Measurements from ENCODE around the gene CDKAL1. TPM values are rescaled to one million over a fixed set of nuclear protein-coding genes. Genes with fewer than 3 reads are reported as not detected.

The CDKAL1 gene
- total RNA-seq, 1 experiment from 2014 or later: 14.5 TPM

GRCh38 chr6:21099338-21100314, 565.4 kb downstream of the CDKAL1 start:
- DNase-seq (ENCODE audit: low spot score): no peak

- no peak for DNase-seq (ENCODE audit: low spot score)
Measured at GRCh38 chr6:21100991-21101390, 566.7 kb downstream of the CDKAL1 start.

DNA sequence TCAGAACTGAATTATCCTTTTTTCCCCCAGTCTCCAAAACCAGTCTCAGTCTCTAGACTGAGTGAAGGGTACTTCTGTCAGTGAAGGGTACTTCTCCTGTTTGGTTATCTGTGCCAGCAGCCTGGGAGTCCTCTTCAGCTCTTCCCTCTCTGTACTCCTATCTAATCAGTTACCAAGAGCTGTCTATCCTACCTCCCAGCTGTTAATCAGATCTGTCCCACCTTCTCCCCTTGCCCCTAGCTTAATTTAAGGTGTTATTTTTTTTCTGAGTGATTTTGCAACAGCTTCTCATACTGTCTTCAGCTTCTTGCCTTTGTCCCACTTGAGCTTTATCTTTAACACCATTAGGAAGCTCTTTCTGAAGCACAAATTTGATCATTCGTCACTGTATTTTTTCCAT, 567.4 kb downstream of the CDKAL1 start:
- no peak for DNase-seq (ENCODE audit: low spot score)

DNA sequence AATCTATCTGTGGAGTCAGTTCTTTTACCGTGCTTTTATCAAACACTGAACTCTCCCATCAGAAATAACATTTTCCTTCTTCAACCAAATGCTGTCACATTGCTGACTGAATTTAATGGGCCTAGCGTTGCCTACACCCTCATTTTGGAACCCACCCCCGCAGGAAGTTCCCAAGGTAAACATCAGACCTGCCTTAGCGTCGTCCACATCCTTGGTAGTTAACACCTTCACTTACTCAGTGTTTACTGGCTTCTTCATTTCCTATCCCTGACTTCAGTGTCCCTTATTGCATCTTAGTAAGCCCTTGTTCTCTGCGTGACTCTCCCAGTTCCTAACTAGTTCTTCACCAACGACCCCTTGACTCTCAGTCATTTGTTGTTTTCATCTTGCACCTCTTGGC, 567.9 kb downstream of the CDKAL1 start:
- no peak for DNase-seq (ENCODE audit: low spot score)

DNA sequence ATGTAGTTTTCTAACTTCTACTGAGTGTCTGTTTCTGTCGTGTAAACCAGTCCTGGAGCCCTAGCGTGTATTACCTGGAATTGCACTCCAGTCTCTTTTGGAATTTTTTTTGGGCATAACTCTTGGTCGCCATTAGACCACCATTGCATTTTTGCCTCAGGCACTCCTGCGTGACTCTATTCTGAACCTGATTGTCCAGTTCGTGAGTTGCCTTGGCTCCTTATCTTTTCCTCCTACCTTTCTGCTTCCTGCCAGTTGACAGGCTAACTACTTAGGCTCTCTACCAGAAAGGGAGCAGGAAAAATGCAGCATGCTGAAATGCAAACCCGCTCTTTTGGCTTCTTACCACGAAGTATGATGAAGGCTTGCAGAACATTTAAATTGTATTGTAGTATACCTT, 568.4 kb downstream of the CDKAL1 start:
- DNase-seq (ENCODE audit: low spot score): no peak

DNA sequence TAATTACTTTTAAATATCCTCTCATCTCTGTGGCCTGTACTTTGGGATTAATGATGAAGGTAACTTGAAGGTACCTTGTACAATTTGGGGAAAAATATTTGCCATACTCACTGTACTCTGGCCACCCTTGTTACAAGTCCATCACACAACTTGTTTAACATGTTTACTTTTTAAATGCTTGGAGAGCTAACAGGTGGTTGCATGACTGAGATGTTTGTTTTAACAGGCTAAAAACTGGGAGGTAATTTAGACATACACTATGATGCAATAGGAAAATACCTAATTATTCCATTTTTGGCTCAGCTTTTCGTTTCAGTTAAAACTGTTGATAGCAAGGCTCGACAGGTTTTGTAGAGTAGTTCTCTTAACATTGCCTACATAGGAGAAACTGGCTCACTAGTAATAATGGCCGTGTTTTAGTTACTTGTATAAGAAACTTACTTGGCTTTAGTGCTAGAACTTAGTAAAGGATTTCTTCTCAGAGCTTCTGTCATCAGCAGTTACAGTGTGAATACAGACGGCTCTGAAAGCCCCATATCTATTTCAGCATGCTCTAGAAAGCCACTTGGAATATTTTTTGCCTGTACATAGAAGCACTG, 569.5 kb downstream of the CDKAL1 start:
- peak; percentile 17 for DNase-seq (ENCODE audit: low spot score)

DNA sequence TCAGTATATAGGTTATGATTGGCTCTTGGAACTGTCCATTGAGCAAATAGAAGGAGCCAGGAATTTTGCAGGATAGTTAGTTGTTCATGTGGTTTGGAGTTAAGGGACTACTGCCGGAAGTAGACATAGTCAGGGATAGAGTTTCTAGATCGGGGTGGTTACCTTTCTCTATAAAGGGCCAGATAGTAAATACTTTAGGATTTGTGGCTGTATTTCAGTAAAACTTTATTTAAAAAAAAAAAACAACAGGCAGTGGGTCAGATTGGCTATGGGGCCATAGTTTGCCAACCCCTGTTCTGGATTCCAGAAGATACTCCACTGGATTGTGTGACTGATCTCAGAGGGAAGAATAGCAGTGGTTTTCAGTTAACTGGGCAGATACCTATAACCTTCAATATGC, 570.0 kb downstream of the CDKAL1 start:
- DNase-seq (ENCODE audit: low spot score): no peak

- no peak for DNase-seq (ENCODE audit: low spot score)
Measured at GRCh38 chr6:21107796-21108195, 573.5 kb downstream of the CDKAL1 start.

GRCh38 chr6:21109391-21110178, 575.3 kb downstream of the CDKAL1 start:
- peak; percentile 50 for DNase-seq (ENCODE audit: low spot score)

GRCh38 chr6:21110684-21111083, 576.4 kb downstream of the CDKAL1 start:
- no peak for DNase-seq (ENCODE audit: low spot score)

- no peak for DNase-seq (ENCODE audit: low spot score)
Measured at GRCh38 chr6:21111093-21111725, 577.0 kb downstream of the CDKAL1 start.

- no peak for DNase-seq (ENCODE audit: low spot score)
Measured at GRCh38 chr6:21115111-21115510, 580.9 kb downstream of the CDKAL1 start.

GRCh38 chr6:21116736-21117135, 582.5 kb downstream of the CDKAL1 start:
- DNase-seq (ENCODE audit: low spot score): no peak

- no peak for DNase-seq (ENCODE audit: low spot score)
Measured at GRCh38 chr6:21118216-21118780, 584.0 kb downstream of the CDKAL1 start.

- no peak for DNase-seq (ENCODE audit: low spot score)
Measured at GRCh38 chr6:21121636-21122136, 587.4 kb downstream of the CDKAL1 start.

DNA sequence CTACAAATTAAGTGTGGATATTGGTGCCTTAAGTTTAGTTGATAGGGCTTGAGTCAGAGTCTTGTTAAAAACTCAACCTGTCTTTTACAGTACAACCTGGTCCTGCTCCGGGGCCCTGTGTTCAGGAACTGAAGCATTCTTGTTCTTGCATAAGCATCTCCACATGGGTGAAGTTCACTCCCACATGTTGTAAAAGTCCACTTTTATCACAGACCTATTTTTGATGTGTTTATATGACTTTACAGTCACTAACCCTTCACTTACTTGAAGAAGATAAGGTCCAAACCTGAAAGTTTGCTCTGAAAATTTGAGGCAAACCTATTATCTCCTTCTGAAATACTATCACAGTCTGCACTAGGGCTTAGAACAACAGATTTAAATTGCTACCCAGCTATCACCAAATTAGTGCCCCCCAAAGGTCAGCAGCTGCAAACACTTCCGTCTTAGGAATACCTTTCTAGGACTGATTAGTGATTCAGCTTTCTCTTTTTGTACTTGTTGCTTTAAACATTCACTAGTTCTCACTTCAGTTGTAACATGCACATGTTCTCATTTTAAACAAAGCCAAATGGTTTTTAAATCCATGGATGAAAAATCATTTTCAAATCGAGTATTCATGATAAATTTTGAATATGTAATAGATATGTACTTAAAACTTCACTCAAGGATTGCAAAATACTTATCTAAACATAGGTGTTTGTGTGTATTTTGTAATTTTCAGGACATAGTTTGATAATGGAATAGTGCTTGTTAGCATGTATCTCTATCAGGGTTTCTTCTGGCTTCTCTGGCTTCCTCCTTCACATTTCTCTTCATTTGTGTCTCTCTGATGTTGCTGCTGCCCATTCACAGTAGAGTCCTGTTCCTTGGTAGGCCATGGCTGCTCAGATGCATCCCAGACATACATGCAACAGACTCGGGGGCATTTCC, 589.5 kb downstream of the CDKAL1 start:
- no peak for DNase-seq (ENCODE audit: low spot score)

DNA sequence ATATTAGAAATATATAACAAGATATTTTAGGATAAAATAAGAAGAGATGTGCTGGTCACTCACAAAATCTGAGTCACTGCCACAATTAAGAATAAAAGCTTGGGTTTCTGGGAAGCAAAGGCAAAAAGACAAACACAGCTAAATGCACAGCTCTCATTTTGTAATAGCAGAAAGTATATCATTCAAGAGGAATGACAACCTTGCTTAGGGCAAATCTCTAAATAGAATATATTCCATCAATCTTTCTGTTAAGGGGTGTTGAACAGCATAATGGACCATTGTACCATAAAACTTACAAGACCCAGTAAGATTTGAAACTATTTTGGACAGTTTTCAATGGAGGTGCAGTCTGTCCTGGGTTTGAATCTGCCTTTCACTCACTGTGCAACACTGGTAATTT, 594.3 kb downstream of the CDKAL1 start:
- no peak for DNase-seq (ENCODE audit: low spot score)

DNA sequence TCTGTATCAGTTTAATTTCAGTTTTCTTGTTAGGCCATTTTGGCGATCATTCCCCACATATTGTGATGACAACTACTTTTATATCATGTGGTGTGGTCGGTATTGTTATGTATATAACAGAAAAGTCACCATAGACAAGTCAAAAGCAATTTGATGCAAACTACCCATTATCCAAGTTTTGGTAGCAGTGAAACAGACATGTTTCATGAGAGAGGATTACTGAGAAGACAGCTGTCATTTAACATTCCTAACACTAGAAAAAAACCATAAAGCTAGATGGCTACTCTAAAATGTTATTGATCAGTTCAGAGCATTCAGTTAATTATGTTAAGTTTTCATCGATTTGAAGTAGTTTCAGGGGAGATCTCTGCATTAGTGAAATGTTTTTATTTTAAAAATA, 597.1 kb downstream of the CDKAL1 start:
- DNase-seq (ENCODE audit: low spot score): no peak

DNA sequence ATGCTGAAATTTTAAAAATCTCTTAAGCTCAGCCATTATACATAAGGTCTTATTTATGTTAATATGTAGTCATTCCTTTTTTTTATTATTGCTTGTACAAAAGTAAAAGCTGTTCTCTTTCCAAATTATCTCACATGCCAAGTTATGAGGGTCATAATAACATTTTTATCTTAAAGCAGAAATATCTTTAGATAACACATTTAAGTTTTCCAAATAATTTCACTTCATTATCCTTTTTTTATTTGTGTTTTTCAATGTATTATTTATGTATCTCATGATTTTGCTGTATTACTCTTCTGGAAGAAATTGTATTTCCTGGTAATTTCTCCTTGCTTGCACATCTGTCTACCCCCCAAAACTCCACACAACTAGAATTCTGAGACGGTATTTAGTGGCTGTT, 598.2 kb downstream of the CDKAL1 start:
- DNase-seq (ENCODE audit: low spot score): no peak
